GM12878 (cell line): ENCODE results near the gene IVD. TPM values are rescaled to one million over a fixed set of nuclear protein-coding genes. Genes with fewer than 3 reads are reported as not detected.

Source experiments
- ATAC-seq: fragments of 200-7000 bp; cut with Tn5 transposase; 3 replicates; pipeline ENCODE4 v1.9.1; 2020; ENCODE audit warnings: mild to moderate bottlenecking, moderate library complexity
- BruUV-seq: library from RNA; stranded (reverse); fragments of 400-500 nt; replicated peaks from 2 replicates; lab custom pipeline; 2021; lab: Mats Ljungman, UMichigan
- CTCF ChIA-PET: fragments of 300-600 bp; sonication (Branson Sonifier 250); formaldehyde crosslinking; extraction: SDS; loops from one replicate; lab custom pipeline; 2021; ENCODE audit warnings: inconsistent platforms; lab: Yijun Ruan, JAX
- POLR2A ChIA-PET: fragments of 350-600 bp; formaldehyde crosslinking; extraction: SDS; loops from one replicate; lab custom pipeline; 2021; ENCODE audit warnings: inconsistent platforms; lab: Charles Lee
- RAD21 ChIA-PET: fragments of 300-600 bp; sonication (Branson Sonifier 250); formaldehyde crosslinking; loops from one replicate; lab custom pipeline; 2023; ENCODE audit warnings: antibody characterized with exemption; ENCODE audit not compliant: unreplicated experiment; lab: Charles Lee
- SMC1A ChIA-PET: fragments of 300-600 bp; sonication (Branson Sonifier 250); formaldehyde crosslinking; loops from one replicate; lab custom pipeline; 2023; ENCODE audit not compliant: unreplicated experiment, uncharacterized antibody; lab: Charles Lee
- DNase-seq: peaks from one replicate; pipeline ENCODE4 v3.0.0-alpha.2; 2011; ENCODE audit warnings: low read depth, low spot score
- FAIRE-seq: peaks from 3 replicates; lab custom pipeline; 2011; peaks lifted over from hg19 to GRCh38; lab: Jason Lieb, UNC
- H2AFZ ChIP-seq: 2 replicates; pipeline ENCODE4 v1.6.0; 2011; ENCODE audit warnings: low read depth, low read length, control low read depth; ENCODE audit not compliant: control insufficient read depth
- H3K27ac ChIP-seq: 2 replicates; pipeline ENCODE4 v1.5.1; 2011; ENCODE audit warnings: control low read depth; ENCODE audit not compliant: control insufficient read depth, insufficient read depth
- H3K27me3 ChIP-seq, 2 experiments: replicated peaks in 1 of 2; 2 replicates each; pipeline versions ENCODE4 v1.6.0 to v1.6.1; 2011; ENCODE audit warnings: low read length in 1 of 2; ENCODE audit not compliant: control insufficient read depth in 2 of 2, insufficient read depth in 2 of 2
- H3K36me3 ChIP-seq, 2 experiments: 2 replicates each; pipeline ENCODE4 v1.5.1; 2011; ENCODE audit warnings: low read length in 1 of 2; ENCODE audit not compliant: control insufficient read depth in 2 of 2, insufficient read depth in 2 of 2
- H3K4me1 ChIP-seq: 2 replicates; pipeline ENCODE4 v1.6.1; 2011; ENCODE audit warnings: mild to moderate bottlenecking, low read length, moderate library complexity, mixed read lengths; ENCODE audit not compliant: control insufficient read depth, insufficient read depth
- H3K4me2 ChIP-seq: 2 replicates; pipeline ENCODE4 v1.6.0; 2011; ENCODE audit warnings: control low read depth; ENCODE audit not compliant: control insufficient read depth, insufficient read depth
- H3K4me3 ChIP-seq: fragments of 200-600 bp; sonication (generic); 2 replicates; pipeline ENCODE4 v1.5.1; 2016
- H3K79me2 ChIP-seq: 2 replicates; pipeline ENCODE4 v1.6.0; 2011; ENCODE audit warnings: low read length; ENCODE audit not compliant: control insufficient read depth, insufficient read depth
- H3K9ac ChIP-seq: 2 replicates; pipeline ENCODE4 v1.8.0; 2011; ENCODE audit warnings: low read length, control low read depth, mixed read lengths; ENCODE audit not compliant: control insufficient read depth, insufficient read depth
- H3K9me3 ChIP-seq: replicated peaks from 3 replicates; pipeline ENCODE4 v1.5.1; 2011; ENCODE audit warnings: mild to moderate bottlenecking, low read length; ENCODE audit not compliant: control insufficient read depth, insufficient read depth
- H4K20me1 ChIP-seq: 2 replicates; pipeline ENCODE4 v1.6.0; 2011; ENCODE audit not compliant: control insufficient read depth, insufficient read depth
- ATF7 ChIP-seq: fragments of 450-650 bp; IDR thresholded peaks from 2 replicates; pipeline ENCODE4 v1.6.1; 2016; ENCODE audit warnings: low read depth, mild to moderate bottlenecking
- BRCA1 ChIP-seq: IDR thresholded peaks from 2 replicates; pipeline ENCODE4 v1.6.1; 2011; ENCODE audit warnings: low read depth, low read length, improper control_type of control experiment
- CBX5 ChIP-seq: sonication (generic); IDR thresholded peaks from 2 replicates; pipeline ENCODE4 v1.6.1; 2016; ENCODE audit warnings: low read depth, moderate library complexity, mild to moderate bottlenecking, inconsistent platforms
- CEBPB ChIP-seq, 2 experiments: fragments of 150-350 bp in 1 of 2; IDR thresholded peaks; 2 replicates each; pipeline ENCODE4 v1.6.1; 2012 to 2014; ENCODE audit warnings: low read depth in 2 of 2, low read length in 2 of 2, borderline replicate concordance in 1 of 2, inconsistent platforms in 1 of 2
- EED ChIP-seq: sonication (generic); IDR thresholded peaks from 2 replicates; pipeline ENCODE4 v1.6.1; 2016; ENCODE audit warnings: antibody characterized with exemption, low read depth
- EGR1 ChIP-seq, 2 experiments: IDR thresholded peaks; 1 replicate in 1 of 2; 2 replicates in 1 of 2; pipeline ENCODE4 v1.6.1; 2011 to 2012; ENCODE audit warnings: low read depth in 2 of 2, low read length in 2 of 2, borderline replicate concordance in 1 of 2, mild to moderate bottlenecking in 1 of 2, moderate library complexity in 1 of 2
- HDGF ChIP-seq: fragments of 450-650 bp; IDR thresholded peaks from 2 replicates; pipeline ENCODE4 v1.6.1; 2016; ENCODE audit warnings: antibody characterized with exemption
- IKZF2 ChIP-seq, 2 experiments: fragments of 450-650 bp; IDR thresholded peaks; 2 replicates each; pipeline ENCODE4 v1.6.1; 2017; ENCODE audit warnings: mild to moderate bottlenecking in 2 of 2, moderate library complexity in 2 of 2
- IRF4 ChIP-seq: IDR thresholded peaks from 2 replicates; pipeline ENCODE4 v1.6.1; 2011; ENCODE audit warnings: low read depth, low read length
- JUNB ChIP-seq: IDR thresholded peaks from 2 replicates; pipeline ENCODE4 v1.6.1; 2016; ENCODE audit warnings: antibody characterized with exemption, mild to moderate bottlenecking
- LARP7 ChIP-seq: fragments of 450-650 bp; IDR thresholded peaks from 2 replicates; pipeline ENCODE4 v1.6.1; 2017; ENCODE audit warnings: mild to moderate bottlenecking
- MYC ChIP-seq: IDR thresholded peaks from 2 replicates; pipeline ENCODE4 v1.6.1; 2011; ENCODE audit warnings: mild to moderate bottlenecking, low read length, moderate library complexity, inconsistent platforms; ENCODE audit not compliant: insufficient read depth, insufficient replicate concordance, insufficient read length, severe bottlenecking
- RBBP5 ChIP-seq: fragments of 200-600 bp; sonication (generic); conservative IDR thresholded peaks from 2 replicates; pipeline ENCODE4 v1.6.1; 2016
- SMARCA5 ChIP-seq: fragments of 450-650 bp; IDR thresholded peaks from 2 replicates; pipeline ENCODE4 v1.6.1; 2017; ENCODE audit warnings: mild to moderate bottlenecking
- TCF7 ChIP-seq: IDR thresholded peaks from 2 replicates; pipeline ENCODE4 v1.6.1; 2014; ENCODE audit warnings: antibody characterized with exemption, borderline replicate concordance
- USF2 ChIP-seq: IDR thresholded peaks from 2 replicates; pipeline ENCODE4 v1.6.1; 2011; ENCODE audit warnings: low read depth, low read length, improper control_type of control experiment, borderline replicate concordance
- whole genome bisulfite sequencing: methylation state at CpG from one replicate; pipeline ENCODE4 v1.1.6; 2016; ENCODE audit warnings: low lambda C conversion rate; ENCODE audit not compliant: insufficient replicate concordance, insufficient coverage; ENCODE audit errors: missing lambda C conversion rate; 5-methylcytosine and 5-hydroxymethylcytosine counted together
- in situ Hi-C: fragments of 300-500 bp; cut with MboI; formaldehyde crosslinking; loops from 9 replicates; pipeline ENCODE4 v1.14.3; 2018; ENCODE audit warnings: mixed read lengths
- intact Hi-C: fragments of 100-400 bp; cut with micrococcal nuclease; formaldehyde crosslinking; loops from one replicate; pipeline ENCODE4 v1.14.2; 2022; ENCODE audit not compliant: unreplicated experiment
- polyA plus RNA-seq, 11 experiments: library from polyadenylated mRNA; depleted of rRNA in 4 of 11; unstranded in 6 of 11; stranded (reverse) in 5 of 11; fragments of >200 nt; fragmentation: Nextera tagmentation in 4 of 11; fragmentation: Illumina TruSeq in 1 of 11; extraction: Ambion mirVana in 4 of 11; extraction: Trizol in 1 of 11; gene quantifications; 1 replicate in 1 of 11; 2 replicates in 10 of 11; pipeline versions ENCODE4 v1.2.1 to v1.2.3, GENCODE V29; 2011 to 2016; ENCODE audit warnings: inconsistent platforms in 2 of 11, missing spikeins in 2 of 11, low read depth in 1 of 11
- total RNA-seq, 4 experiments: library from RNA; depleted of rRNA in 3 of 4; stranded (reverse); fragments of >200 nt in 3 of 4; fragmentation: Illumina TruSeq in 1 of 4; extraction: Trizol in 1 of 4; gene quantifications; 2 replicates each; pipeline versions ENCODE4 v1.2.1 to v1.2.3, GENCODE V29; 2013 to 2021
- TF ChIP-seq, protein P1 (sequence below): fragments of 450-650 bp; IDR thresholded peaks from 2 replicates; pipeline ENCODE4 v1.6.1; 2017; ENCODE audit warnings: antibody characterized with exemption, mild to moderate bottlenecking, moderate library complexity

Gene IVD
- total and polyA plus RNA-seq, 10 of the 15 experiments (the other 5 are each of a cell fraction or from before 2014, with no cell fraction given) = 5.3 to 59.8 (median 45.7) TPM

DNA sequence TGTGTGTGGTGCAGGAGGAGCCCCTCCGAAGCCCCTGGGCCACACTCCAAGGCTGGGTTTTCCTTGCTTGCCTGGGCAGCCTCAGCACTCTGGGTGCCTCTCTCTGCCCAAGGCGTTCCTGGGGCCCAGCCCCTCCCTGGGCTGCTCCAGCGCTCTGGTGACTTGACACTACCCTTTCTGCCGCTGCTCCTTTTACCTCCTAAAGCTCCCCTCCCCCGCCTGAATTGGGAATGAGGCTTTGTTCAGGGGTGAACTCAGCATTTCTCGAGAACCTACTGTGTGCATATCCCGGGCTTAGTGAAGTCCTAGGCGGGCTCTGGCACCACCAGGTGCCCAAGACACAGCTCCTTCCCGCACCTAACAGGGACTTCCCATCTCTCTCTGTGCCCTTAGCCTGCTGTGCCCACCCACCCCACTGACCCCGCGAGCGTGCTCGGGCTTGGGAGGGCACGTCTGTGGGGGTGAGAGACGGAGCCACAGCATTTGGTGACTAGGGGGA, 33.9 kb downstream of the IVD start:
- SMC1A ChIA-PET = interaction anchor here (1.3 kb wide), 1 partner anchor 68 kb away, joined by 3 read pairs; no protein-coding TSS in a partner anchor
- no TSS peak for BruUV-seq
- no peak for DNase-seq
- H3K36me3 ChIP-seq = no peaks in the 10 kb centered on the region
- FAIRE-seq = no peak
- no peak overlapping the region for H3K27ac ChIP-seq
- peak overlapping the region; percentile 64 for H3K9ac ChIP-seq
- no peaks in the 10 kb centered on the region for H3K9me3 ChIP-seq
- intact Hi-C loops (no loop called here), in situ Hi-C loops (no loop called here)
- H3K4me2 ChIP-seq = peak overlapping the region; percentile 99
- H2AFZ ChIP-seq = peak overlapping the region; percentile 72
- TF ChIP-seq ATF7 = no peak
- TF ChIP-seq CBX5 = no peak
- no peak for TF ChIP-seq RBBP5
- no peak for TF ChIP-seq EGR1 (IDR thresholded peaks at IDR 0.05; ENCODE audit: borderline replicate concordance in 1 of 2, low read depth in 2 of 2, low read length in 2 of 2)
- TF ChIP-seq EED = no peak
- TF ChIP-seq JUNB = no peak
- TF ChIP-seq BRCA1 = no peak
- no peak for TF ChIP-seq CEBPB (IDR thresholded peaks at IDR 0.05; ENCODE audit: borderline replicate concordance in 1 of 2, low read depth in 2 of 2, low read length in 2 of 2)
- no peak for TF ChIP-seq TCF7
- no peak for TF ChIP-seq IRF4
- no peak for TF ChIP-seq SMARCA5
- no peak for TF ChIP-seq USF2
- no peak for TF ChIP-seq MYC
- no peak for TF ChIP-seq HDGF
- no peak for TF ChIP-seq IKZF2 (IDR thresholded peaks at IDR 0.05)
- TF ChIP-seq, protein P1, sequence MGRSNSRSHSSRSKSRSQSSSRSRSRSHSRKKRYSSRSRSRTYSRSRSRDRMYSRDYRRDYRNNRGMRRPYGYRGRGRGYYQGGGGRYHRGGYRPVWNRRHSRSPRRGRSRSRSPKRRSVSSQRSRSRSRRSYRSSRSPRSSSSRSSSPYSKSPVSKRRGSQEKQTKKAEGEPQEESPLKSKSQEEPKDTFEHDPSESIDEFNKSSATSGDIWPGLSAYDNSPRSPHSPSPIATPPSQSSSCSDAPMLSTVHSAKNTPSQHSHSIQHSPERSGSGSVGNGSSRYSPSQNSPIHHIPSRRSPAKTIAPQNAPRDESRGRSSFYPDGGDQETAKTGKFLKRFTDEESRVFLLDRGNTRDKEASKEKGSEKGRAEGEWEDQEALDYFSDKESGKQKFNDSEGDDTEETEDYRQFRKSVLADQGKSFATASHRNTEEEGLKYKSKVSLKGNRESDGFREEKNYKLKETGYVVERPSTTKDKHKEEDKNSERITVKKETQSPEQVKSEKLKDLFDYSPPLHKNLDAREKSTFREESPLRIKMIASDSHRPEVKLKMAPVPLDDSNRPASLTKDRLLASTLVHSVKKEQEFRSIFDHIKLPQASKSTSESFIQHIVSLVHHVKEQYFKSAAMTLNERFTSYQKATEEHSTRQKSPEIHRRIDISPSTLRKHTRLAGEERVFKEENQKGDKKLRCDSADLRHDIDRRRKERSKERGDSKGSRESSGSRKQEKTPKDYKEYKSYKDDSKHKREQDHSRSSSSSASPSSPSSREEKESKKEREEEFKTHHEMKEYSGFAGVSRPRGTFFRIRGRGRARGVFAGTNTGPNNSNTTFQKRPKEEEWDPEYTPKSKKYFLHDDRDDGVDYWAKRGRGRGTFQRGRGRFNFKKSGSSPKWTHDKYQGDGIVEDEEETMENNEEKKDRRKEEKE = no peak
- no peak for TF ChIP-seq LARP7
- peaks cover 19% of the 10 kb centered on the region for H3K4me1 ChIP-seq
- WGBS = 17% methylated on average over 9 of the region's 15 CpGs
- peak overlapping the region; percentile 74 for H3K4me3 ChIP-seq
- RAD21 ChIA-PET = interaction anchor here (0.9 to 1.8 kb wide), 3 partner anchors 15 to 57 kb away, joined by 3 to 8 read pairs (median 3); partner anchors contain the start of genes IVD and KNSTRN
- POLR2A ChIA-PET = interaction anchor here (0.9 to 4.1 kb wide), 4 partner anchors 13 to 56 kb away, joined by 3 to 26 read pairs (median 10); partner anchors contain the start of gene IVD
- no peak; the same call in 2 of the 3 replicates for ATAC-seq
- peaks cover 16 to 33% of the 10 kb centered on the region in 2 experiments for H3K27me3 ChIP-seq
- H3K79me2 ChIP-seq = peaks cover 24% of the 10 kb centered on the region
- H4K20me1 ChIP-seq = peaks cover 18% of the 10 kb centered on the region
- CTCF ChIA-PET = interaction anchor here (0.6 to 1.5 kb wide), 8 partner anchors 9 to 102 kb away, joined by 3 to 6 read pairs (median 4); no protein-coding TSS in a partner anchor
